Measurements from ENCODE around the gene MRPL47. TPM values are rescaled to one million over a fixed set of nuclear protein-coding genes. Genes with fewer than 3 reads are reported as not detected.

The MRPL47 gene
- total RNA-seq, 1 donor from 2014 or later: 44.3 TPM

DNA sequence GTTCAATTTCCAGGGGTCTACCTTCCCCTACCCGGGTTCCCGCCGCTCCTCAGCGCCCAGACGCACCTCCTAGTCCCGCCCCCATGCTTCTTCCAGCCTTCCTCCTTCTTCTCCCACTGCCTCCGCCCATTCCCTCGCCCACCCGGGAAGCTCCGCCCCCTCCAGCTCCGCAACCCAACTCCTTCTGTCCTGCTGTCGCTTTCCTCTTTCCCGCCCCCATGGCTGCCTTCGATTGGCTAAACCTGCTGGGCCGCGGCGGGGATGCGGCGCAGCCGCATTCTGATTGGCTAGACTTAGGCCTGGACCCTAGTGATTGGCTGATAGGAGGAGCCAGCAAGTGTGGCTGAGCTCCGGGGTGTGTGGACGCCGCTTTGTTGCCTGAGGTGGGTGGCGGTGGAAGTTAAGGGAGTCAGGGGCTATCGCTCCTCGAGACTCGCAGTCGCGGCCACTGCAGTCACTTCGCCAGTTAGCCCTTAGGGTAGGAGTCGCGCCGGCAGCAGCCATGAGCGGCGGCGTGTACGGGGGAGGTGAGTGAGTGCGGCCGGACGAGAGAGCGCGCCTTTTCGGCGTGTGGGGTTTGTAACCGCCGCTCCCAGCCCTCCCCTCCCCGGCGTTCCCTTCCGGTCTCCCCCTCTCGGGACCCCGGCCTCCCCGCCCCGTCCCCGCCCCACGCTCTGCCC is 41.7 kb downstream of the MRPL47 start, which contains the start of gene ACTL6A:
TSS of gene ACTL6A (plus strand) at position 336 of the 680 bp plus-strand sequence. CDS start at position 503, 167 bp downstream.
- H3K9me3 Mint-ChIP-seq (ENCODE audit: low read depth): no peaks in the 10 kb centered on the region
- H3K36me3 Mint-ChIP-seq (ENCODE audit: insufficient read depth): no peaks in the 10 kb centered on the region
- H3K27ac Mint-ChIP-seq: peak within 1 kb of the TSS; percentile 99
- TF ChIP-seq, protein P1, sequence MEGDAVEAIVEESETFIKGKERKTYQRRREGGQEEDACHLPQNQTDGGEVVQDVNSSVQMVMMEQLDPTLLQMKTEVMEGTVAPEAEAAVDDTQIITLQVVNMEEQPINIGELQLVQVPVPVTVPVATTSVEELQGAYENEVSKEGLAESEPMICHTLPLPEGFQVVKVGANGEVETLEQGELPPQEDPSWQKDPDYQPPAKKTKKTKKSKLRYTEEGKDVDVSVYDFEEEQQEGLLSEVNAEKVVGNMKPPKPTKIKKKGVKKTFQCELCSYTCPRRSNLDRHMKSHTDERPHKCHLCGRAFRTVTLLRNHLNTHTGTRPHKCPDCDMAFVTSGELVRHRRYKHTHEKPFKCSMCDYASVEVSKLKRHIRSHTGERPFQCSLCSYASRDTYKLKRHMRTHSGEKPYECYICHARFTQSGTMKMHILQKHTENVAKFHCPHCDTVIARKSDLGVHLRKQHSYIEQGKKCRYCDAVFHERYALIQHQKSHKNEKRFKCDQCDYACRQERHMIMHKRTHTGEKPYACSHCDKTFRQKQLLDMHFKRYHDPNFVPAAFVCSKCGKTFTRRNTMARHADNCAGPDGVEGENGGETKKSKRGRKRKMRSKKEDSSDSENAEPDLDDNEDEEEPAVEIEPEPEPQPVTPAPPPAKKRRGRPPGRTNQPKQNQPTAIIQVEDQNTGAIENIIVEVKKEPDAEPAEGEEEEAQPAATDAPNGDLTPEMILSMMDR (IDR thresholded peaks at IDR 0.05; ENCODE audit: unreplicated experiment): no peak
- H3K4me1 Mint-ChIP-seq (ENCODE audit: low read depth): peaks cover 14% of the 10 kb centered on the region
- no peaks in the 10 kb centered on the region for H3K27me3 Mint-ChIP-seq
- DNase-seq (ENCODE audit: low spot score, unreplicated experiment): peak; percentile 99
- peak within 1 kb of the TSS; percentile 99 for H3K4me3 Mint-ChIP-seq (ENCODE audit: low read depth)

DNA sequence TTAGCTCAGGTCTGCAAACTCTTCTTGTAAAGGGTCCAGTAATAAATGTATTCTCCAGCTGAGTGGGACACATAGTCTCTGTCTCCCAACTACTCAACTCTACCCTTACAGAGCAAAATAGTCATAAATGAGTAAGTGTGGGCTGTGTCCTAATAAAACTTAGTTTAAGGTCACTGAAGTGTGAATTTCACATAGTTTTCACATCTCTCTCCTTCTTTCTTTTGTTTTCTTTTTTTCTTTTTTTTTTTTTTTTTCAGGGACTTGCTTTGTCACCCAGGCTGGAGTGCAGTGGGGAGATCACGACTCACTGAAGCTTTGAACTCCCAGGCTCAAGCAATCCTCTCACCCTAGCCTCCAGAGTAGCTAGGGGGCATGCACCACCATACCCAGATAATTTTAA is 43.6 kb downstream of the MRPL47 start:
- no peak for DNase-seq (ENCODE audit: low spot score, unreplicated experiment)
- Mint-ChIP-seq H3K27ac (no peak overlapping the region), H3K4me1 (ENCODE audit: low read depth) (peaks cover 14% of the 10 kb centered on the region), H3K9me3 (ENCODE audit: low read depth) (no peaks in the 10 kb centered on the region), H3K36me3 (ENCODE audit: insufficient read depth) (no peaks in the 10 kb centered on the region), H3K27me3 (no peaks in the 10 kb centered on the region), H3K4me3 (ENCODE audit: low read depth) (no peak overlapping the region)
- TF ChIP-seq, protein P1 (IDR thresholded peaks at IDR 0.05; ENCODE audit: unreplicated experiment): no peak

DNA sequence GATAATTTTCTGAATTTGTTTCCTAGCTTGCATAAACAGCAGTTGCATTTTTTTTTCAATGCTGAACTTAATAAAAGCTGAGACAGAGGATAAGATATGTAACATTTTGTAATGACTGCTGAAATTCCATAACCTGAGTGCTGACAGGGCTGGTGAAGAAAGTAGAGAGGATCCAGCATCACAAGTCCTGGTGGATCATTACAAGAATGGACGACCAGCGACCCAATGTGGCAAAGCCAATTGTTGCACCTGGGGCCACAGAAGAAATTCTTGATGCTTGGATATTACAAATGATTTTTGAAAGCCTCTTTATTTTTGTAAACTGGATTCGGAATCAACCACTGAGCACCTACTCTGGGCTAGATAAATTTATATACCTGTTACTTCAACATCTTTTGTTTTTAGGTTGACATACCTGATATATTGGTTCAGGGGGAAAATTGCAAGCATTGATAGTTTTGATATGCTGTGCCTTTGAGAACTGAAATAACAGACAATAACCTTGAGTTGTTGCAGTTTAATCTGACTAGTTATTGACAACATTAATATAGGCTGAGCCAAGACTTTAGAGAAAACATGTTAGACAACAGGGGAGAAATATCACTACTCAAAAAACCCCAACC is 45.6 kb downstream of the MRPL47 start:
- DNase-seq (ENCODE audit: low spot score, unreplicated experiment): peak; percentile 34
- Mint-ChIP-seq H3K9me3 (ENCODE audit: low read depth) (no peaks in the 10 kb centered on the region), H3K27me3 (no peaks in the 10 kb centered on the region), H3K4me3 (ENCODE audit: low read depth) (no peak overlapping the region), H3K27ac (no peak overlapping the region), H3K36me3 (ENCODE audit: insufficient read depth) (no peaks in the 10 kb centered on the region), H3K4me1 (ENCODE audit: low read depth) (peaks cover 11% of the 10 kb centered on the region)
- TF ChIP-seq, protein P1 (IDR thresholded peaks at IDR 0.05; ENCODE audit: unreplicated experiment): peak; percentile 77

DNA sequence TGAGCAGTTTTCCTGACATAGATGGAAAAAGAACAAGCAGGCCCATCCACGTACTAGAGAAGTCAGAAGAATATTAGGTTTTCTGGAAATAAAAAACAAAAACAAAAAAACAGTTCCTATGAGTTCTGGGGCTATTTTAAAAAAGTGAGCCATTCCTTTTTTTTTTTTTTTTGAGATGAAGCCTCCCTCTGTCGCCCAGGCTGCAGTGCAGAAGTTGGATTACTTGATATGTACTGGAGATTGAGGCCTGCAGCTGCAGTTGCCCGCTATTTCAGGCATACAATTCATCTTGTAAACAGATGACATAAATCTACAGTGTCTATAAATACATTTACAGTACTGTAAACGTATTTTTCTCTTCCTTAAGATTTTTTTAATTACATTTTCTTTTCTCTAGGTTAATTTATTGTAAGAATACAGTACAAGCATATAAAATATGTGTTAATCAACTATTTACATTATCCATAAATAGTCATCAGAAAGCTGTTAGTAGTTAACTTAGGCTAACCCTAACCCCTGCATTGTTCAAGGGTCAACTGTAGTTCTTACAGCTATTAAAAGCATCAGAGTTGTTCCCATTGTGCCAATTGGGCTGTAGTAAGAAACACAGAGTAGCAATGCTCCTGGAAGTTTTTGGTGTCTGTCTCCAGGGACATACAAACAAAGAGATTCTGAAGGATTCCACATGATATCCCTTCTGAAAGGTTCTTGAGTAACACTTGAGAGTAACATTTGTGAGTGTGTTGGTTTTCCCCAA is 52.9 kb downstream of the MRPL47 start:
- no peak overlapping the region for H3K27ac Mint-ChIP-seq
- TF ChIP-seq, protein P1 (IDR thresholded peaks at IDR 0.05; ENCODE audit: unreplicated experiment): no peak
- H3K36me3 Mint-ChIP-seq (ENCODE audit: insufficient read depth): no peaks in the 10 kb centered on the region
- H3K4me3 Mint-ChIP-seq (ENCODE audit: low read depth): no peak overlapping the region
- no peak for DNase-seq (ENCODE audit: low spot score, unreplicated experiment)
- no peaks in the 10 kb centered on the region for H3K4me1 Mint-ChIP-seq (ENCODE audit: low read depth)
- H3K9me3 Mint-ChIP-seq (ENCODE audit: low read depth): peaks cover 4% of the 10 kb centered on the region
- no peaks in the 10 kb centered on the region for H3K27me3 Mint-ChIP-seq

DNA sequence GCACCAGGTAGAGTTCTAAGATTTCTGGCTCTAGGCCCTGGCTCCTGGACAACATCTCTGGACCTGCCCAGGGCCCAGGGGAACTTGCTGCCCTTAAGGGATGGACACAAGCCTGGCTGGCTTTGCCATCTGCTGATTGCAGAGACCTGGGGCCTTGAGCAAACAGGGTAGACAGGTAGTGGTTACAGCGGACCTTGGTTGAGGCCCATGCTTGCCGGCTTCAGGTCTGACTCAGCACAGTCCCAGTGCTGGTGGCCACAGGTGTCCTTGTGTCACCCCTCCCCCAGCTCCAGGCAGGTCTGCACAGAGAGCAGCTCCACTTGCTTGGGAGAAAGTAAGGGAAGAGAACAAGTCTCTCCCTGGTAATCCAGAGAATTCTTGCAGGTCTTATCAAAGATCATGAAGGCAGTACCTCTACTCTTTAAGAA is 57.6 kb downstream of the MRPL47 start:
- TF ChIP-seq, protein P1 (IDR thresholded peaks at IDR 0.05; ENCODE audit: unreplicated experiment): no peak
- no peak overlapping the region for H3K4me3 Mint-ChIP-seq (ENCODE audit: low read depth)
- no peaks in the 10 kb centered on the region for H3K4me1 Mint-ChIP-seq (ENCODE audit: low read depth)
- no peak for DNase-seq (ENCODE audit: low spot score, unreplicated experiment)
- no peaks in the 10 kb centered on the region for H3K36me3 Mint-ChIP-seq (ENCODE audit: insufficient read depth)
- H3K27ac Mint-ChIP-seq: no peak overlapping the region
- no peaks in the 10 kb centered on the region for H3K27me3 Mint-ChIP-seq
- peaks cover 4% of the 10 kb centered on the region for H3K9me3 Mint-ChIP-seq (ENCODE audit: low read depth)

Measured in progenitor cell of endocrine pancreas (in vitro differentiated cells).